NB4 (cell line): ENCODE measurements around the gene SLC41A3.

Source experiments
- DNase-seq: peaks from one replicate; pipeline ENCODE4 v3.0.0; 2010; ENCODE audit warnings: low read depth
- H3K4me3 ChIP-seq: one replicate; pipeline ENCODE4 v1.5.1; 2011; ENCODE audit warnings: mild to moderate bottlenecking, low read depth, low read length, moderate library complexity
- MYC ChIP-seq: IDR thresholded peaks from 2 replicates; pipeline ENCODE4 v1.6.1; 2011; ENCODE audit warnings: low read depth, low read length
- POLR2A ChIP-seq: IDR thresholded peaks from 2 replicates; pipeline ENCODE4 v1.6.1; 2011; ENCODE audit warnings: mild to moderate bottlenecking; ENCODE audit not compliant: insufficient read length; ENCODE audit errors: extremely low read depth
- TF ChIP-seq, protein P1 (sequence below): IDR thresholded peaks from one replicate; pipeline ENCODE4 v1.5.1; 2012; ENCODE audit warnings: low read depth, low read length
- TF ChIP-seq, protein P2 (sequence below): IDR thresholded peaks from 2 replicates; pipeline ENCODE4 v1.6.1; 2011; ENCODE audit warnings: low read depth, low read length

SLC41A3 gene

GRCh38 chr3:126117786-126118185 is 33.9 kb upstream of the SLC41A3 start:
- H3K4me3 ChIP-seq: no peak overlapping the region
- no peak for DNase-seq
- no peak for TF ChIP-seq MYC
- TF ChIP-seq POLR2A: no peak
- TF ChIP-seq, protein P1, sequence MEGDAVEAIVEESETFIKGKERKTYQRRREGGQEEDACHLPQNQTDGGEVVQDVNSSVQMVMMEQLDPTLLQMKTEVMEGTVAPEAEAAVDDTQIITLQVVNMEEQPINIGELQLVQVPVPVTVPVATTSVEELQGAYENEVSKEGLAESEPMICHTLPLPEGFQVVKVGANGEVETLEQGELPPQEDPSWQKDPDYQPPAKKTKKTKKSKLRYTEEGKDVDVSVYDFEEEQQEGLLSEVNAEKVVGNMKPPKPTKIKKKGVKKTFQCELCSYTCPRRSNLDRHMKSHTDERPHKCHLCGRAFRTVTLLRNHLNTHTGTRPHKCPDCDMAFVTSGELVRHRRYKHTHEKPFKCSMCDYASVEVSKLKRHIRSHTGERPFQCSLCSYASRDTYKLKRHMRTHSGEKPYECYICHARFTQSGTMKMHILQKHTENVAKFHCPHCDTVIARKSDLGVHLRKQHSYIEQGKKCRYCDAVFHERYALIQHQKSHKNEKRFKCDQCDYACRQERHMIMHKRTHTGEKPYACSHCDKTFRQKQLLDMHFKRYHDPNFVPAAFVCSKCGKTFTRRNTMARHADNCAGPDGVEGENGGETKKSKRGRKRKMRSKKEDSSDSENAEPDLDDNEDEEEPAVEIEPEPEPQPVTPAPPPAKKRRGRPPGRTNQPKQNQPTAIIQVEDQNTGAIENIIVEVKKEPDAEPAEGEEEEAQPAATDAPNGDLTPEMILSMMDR: no peak
- TF ChIP-seq, protein P2, sequence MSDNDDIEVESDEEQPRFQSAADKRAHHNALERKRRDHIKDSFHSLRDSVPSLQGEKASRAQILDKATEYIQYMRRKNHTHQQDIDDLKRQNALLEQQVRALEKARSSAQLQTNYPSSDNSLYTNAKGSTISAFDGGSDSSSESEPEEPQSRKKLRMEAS: no peak

DNA sequence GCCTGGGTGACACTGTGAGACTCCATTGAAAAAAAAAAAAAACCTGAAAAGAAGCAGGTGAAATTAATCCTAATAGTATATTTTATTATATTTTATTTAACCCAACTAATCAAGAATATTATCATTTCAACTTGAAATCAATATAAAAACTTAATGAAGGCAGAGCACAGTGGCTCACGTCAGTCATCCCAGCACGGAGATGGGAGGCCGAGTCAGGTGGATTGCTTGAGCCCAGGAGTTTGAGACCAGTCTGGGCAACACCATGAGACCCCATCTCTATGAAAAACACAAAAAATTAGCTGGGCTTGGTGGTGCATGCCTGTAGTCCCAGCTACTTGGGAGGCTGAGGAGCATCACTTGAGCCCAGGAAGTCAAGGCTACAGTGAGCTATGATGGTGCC is 33.3 kb upstream of the SLC41A3 start:
- no peak for TF ChIP-seq MYC
- TF ChIP-seq POLR2A: no peak
- TF ChIP-seq, protein P1: no peak
- TF ChIP-seq, protein P2: no peak
- no peak for DNase-seq
- no peak overlapping the region for H3K4me3 ChIP-seq

DNA sequence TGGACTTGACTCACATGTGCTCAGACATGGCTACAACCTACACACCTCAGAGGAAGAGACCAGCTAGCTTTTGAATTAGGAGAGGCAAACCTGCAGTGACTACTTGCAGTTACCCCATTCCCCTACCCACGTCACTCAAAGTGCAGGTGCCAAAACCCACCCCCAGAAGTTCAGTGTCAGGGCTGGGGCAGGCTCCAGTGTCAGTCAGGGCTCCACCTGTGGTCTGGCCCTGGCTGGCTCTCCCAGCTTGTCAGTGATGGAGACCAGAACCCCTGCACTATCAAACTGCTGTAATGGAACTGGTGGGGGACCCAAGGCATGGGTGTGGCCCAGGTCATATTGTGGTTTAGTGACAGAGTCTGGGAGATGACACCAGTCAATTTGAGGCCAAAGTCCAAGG is 32.6 kb upstream of the SLC41A3 start:
- TF ChIP-seq, protein P2: no peak
- no peak for TF ChIP-seq MYC
- TF ChIP-seq, protein P1: no peak
- no peak for TF ChIP-seq POLR2A
- H3K4me3 ChIP-seq: no peak overlapping the region
- no peak for DNase-seq

- no peak overlapping the region for H3K4me3 ChIP-seq
- TF ChIP-seq POLR2A (no peak), MYC (no peak)
- TF ChIP-seq, protein P2: no peak
- TF ChIP-seq, protein P1: no peak
- DNase-seq: no peak
Measured at GRCh38 chr3:126114443-126115386, 30.8 kb upstream of the SLC41A3 start.

GRCh38 chr3:126113733-126114442 is 30.0 kb upstream of the SLC41A3 start:
- no peak overlapping the region for H3K4me3 ChIP-seq
- no peak for DNase-seq
- TF ChIP-seq, protein P2: no peak
- TF ChIP-seq MYC (no peak), POLR2A (no peak)
- TF ChIP-seq, protein P1: no peak
